ENCODE results near the gene ARID5B. TPM values are rescaled to one million over a fixed set of nuclear protein-coding genes. Genes with fewer than 3 reads are reported as not detected.

Gene ARID5B
- polyA plus RNA-seq, 3 donors: 1.00 to 2.5 (median 1.5) TPM

DNA sequence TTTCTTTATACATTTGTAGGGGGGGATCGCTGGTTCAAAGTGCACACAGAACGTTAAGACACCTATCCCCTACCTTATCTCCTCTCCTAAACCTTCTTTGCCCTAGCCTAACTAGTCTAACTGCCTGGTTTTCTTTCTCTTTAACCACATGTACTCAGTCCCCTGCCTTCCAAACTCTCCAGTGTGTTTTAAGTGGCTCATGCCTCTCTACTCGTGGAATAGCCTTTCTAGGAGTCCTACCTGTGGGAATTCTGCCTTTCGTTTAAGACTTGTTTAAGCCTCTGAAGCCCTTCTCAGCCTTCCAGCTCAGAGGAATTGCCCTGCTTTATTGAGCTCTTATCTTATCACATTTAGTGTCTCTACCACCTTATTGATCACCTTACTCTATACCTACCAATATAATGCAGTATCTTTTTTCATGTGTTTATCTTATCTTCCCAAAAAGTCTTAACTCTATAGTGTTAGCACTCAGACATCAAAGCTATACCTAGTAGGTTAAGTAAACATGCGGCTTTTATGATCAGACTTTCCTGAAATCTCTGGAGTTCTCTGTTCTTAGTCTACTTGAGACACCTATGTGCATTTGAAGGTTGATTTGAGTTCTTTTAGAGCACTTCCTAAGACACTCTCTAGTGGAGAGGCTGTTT, 50.7 kb downstream of the ARID5B start:
- DNase-seq: no peak
- Mint-ChIP-seq H3K4me3 (no peak overlapping the region), H3K9me3 (no peaks in the 10 kb centered on the region), H3K36me3 (peaks cover 29 to 47% of the 10 kb centered on the region in 2 donors), H3K27ac (peak overlapping the region in 1 of 7 donors; percentile 31), H3K4me1 (no peaks in the 10 kb centered on the region), H3K27me3 (ENCODE audit: low read depth in 3 of 3) (no peaks in the 10 kb centered on the region)
- Histone ChIP-seq H3K36me3 (replicated peaks in 1 of 2; ENCODE audit: control insufficient read depth in 1 of 2, insufficient read depth in 2 of 2, low read length in 2 of 2) (peaks cover 2 to 27% of the 10 kb centered on the region in 2 donors), H3K9me3 (replicated peaks in 1 of 2; ENCODE audit: control insufficient read depth in 1 of 2, insufficient read depth in 1 of 2, low read length in 2 of 2) (no peaks in the 10 kb centered on the region), H3K4me2 (replicated peaks; ENCODE audit: extremely low read depth, low read length, poor library complexity, severe bottlenecking) (no peak overlapping the region), H3K4me1 (ENCODE audit: control insufficient read depth in 1 of 2, insufficient read depth in 2 of 2, low read length in 2 of 2) (no peaks in the 10 kb centered on the region), H3K4me3 (replicated peaks in 1 of 3; ENCODE audit: low read depth in 2 of 3, low read length in 3 of 3) (no peak overlapping the region), H3K27me3 (ENCODE audit: control insufficient read depth in 2 of 2, insufficient read depth in 2 of 2, low read length in 2 of 2) (no peaks in the 10 kb centered on the region), H4K20me1 (ENCODE audit: insufficient read depth, low read length) (no peaks in the 10 kb centered on the region), H3K27ac (ENCODE audit: low read depth in 1 of 2, low read length in 2 of 2) (no peak overlapping the region), H3K79me2 (ENCODE audit: insufficient read depth, low read length) (no peaks in the 10 kb centered on the region), H3K9ac (ENCODE audit: insufficient read depth, low read length, poor library complexity, severe bottlenecking) (no peak overlapping the region), H2AFZ (ENCODE audit: insufficient read depth, low read depth, low read length, poor library complexity, severe bottlenecking) (no peak overlapping the region)
- TF ChIP-seq, protein P1, sequence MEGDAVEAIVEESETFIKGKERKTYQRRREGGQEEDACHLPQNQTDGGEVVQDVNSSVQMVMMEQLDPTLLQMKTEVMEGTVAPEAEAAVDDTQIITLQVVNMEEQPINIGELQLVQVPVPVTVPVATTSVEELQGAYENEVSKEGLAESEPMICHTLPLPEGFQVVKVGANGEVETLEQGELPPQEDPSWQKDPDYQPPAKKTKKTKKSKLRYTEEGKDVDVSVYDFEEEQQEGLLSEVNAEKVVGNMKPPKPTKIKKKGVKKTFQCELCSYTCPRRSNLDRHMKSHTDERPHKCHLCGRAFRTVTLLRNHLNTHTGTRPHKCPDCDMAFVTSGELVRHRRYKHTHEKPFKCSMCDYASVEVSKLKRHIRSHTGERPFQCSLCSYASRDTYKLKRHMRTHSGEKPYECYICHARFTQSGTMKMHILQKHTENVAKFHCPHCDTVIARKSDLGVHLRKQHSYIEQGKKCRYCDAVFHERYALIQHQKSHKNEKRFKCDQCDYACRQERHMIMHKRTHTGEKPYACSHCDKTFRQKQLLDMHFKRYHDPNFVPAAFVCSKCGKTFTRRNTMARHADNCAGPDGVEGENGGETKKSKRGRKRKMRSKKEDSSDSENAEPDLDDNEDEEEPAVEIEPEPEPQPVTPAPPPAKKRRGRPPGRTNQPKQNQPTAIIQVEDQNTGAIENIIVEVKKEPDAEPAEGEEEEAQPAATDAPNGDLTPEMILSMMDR (IDR thresholded peaks at IDR 0.05): no peak
- WGBS (ENCODE audit: insufficient coverage): 94% methylated on average over 2 of the region's 5 CpGs
- intact Hi-C loops (cut with micrococcal nuclease): no loop called here

DNA sequence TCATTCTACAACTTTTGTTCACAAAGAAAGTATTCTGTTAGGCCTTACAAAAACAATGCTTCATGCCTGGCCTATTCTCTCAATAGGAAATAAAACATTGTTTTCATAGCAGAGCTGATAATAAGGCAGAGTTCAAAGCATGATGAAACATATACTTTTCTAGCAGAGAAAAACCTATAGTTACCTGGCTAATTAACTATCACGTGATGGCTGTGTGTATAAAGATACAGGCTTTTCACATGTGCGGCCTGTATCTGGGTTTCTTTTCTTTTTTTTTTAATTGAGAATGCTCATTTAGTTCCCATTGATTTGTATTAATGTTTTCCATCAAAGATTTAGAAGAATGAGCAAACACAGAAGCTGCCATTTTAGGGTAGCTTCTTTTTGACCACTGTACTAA, 51.7 kb downstream of the ARID5B start:
- no peak overlapping the region for H3K9ac ChIP-seq (ENCODE audit: insufficient read depth, low read length, poor library complexity, severe bottlenecking)
- no peak overlapping the region for H3K4me3 ChIP-seq (replicated peaks in 1 of 3; ENCODE audit: low read depth in 2 of 3, low read length in 3 of 3)
- H3K27ac ChIP-seq (ENCODE audit: low read depth in 1 of 2, low read length in 2 of 2): no peak overlapping the region
- TF ChIP-seq, protein P1 (IDR thresholded peaks at IDR 0.05): no peak
- Mint-ChIP-seq H3K27ac (no peak overlapping the region), H3K27me3 (ENCODE audit: low read depth in 3 of 3) (no peaks in the 10 kb centered on the region), H3K36me3 (peaks cover 26 to 44% of the 10 kb centered on the region in 2 donors), H3K9me3 (no peaks in the 10 kb centered on the region), H3K4me3 (no peak overlapping the region), H3K4me1 (no peaks in the 10 kb centered on the region)
- no peaks in the 10 kb centered on the region for H3K9me3 ChIP-seq (replicated peaks in 1 of 2; ENCODE audit: control insufficient read depth in 1 of 2, insufficient read depth in 1 of 2, low read length in 2 of 2)
- peaks cover 2 to 20% of the 10 kb centered on the region in 2 donors for H3K36me3 ChIP-seq (replicated peaks in 1 of 2; ENCODE audit: control insufficient read depth in 1 of 2, insufficient read depth in 2 of 2, low read length in 2 of 2)
- H4K20me1 ChIP-seq (ENCODE audit: insufficient read depth, low read length): no peaks in the 10 kb centered on the region
- WGBS (ENCODE audit: insufficient coverage): no CpG with 5 or more reads among the region's 2 CpGs
- no peaks in the 10 kb centered on the region for H3K79me2 ChIP-seq (ENCODE audit: insufficient read depth, low read length)
- no peaks in the 10 kb centered on the region for H3K27me3 ChIP-seq (ENCODE audit: control insufficient read depth in 2 of 2, insufficient read depth in 2 of 2, low read length in 2 of 2)
- H3K4me1 ChIP-seq (ENCODE audit: control insufficient read depth in 1 of 2, insufficient read depth in 2 of 2, low read length in 2 of 2): no peaks in the 10 kb centered on the region
- H3K4me2 ChIP-seq (replicated peaks; ENCODE audit: extremely low read depth, low read length, poor library complexity, severe bottlenecking): no peak overlapping the region
- intact Hi-C loops (cut with micrococcal nuclease): no loop called here
- no peak for DNase-seq
- H2AFZ ChIP-seq (ENCODE audit: insufficient read depth, low read depth, low read length, poor library complexity, severe bottlenecking): no peak overlapping the region
